CD4-positive, alpha-beta T cell treated with Interleukin-4 for 4 hours (primary cell): ENCODE data around the gene SEC61A2.

Experiments used
- DNase-seq: peaks from one replicate; pipeline ENCODE4 v3.0.0-alpha.2; 2020

The SEC61A2 gene

DNA sequence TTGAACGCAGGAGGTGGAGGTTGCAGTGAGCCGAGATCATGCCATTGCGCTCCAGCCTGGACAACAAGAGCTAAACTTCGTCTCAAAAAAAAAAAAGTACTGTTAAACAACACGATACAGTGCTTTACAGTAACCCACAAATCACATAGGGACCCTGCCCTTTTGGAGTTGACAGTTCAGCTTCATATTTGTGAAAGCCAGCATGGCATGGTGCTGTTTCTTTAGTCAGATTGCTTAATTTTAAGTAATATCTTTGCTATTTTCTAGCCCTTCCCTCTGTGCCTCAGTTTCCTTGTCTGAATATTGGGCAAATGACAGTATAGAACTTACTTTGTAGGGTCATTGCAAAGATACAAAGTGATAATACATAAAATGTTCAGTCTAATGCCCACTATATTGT lies 71.4 kb downstream of the SEC61A2 start:
- no peak for DNase-seq

DNA sequence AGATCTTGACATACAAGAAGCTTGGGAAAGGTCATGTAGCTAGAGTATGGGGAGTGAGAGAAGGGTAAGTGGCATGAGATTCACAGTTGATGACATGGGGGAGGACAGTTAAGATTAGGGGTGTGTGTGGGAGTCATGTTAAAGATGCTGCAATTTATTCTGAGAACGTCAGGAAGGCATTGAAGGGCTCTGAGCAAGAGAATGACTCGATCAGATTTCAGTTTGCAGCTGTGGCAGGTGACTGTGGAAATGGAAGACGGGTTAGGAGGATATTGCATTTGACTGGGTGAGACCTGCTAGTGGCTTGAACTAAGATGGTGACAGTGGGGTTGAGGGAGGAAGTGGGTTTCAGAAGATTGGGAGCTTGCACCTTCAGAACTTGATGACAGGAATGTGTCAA lies 72.1 kb downstream of the SEC61A2 start:
- no peak for DNase-seq

DNA sequence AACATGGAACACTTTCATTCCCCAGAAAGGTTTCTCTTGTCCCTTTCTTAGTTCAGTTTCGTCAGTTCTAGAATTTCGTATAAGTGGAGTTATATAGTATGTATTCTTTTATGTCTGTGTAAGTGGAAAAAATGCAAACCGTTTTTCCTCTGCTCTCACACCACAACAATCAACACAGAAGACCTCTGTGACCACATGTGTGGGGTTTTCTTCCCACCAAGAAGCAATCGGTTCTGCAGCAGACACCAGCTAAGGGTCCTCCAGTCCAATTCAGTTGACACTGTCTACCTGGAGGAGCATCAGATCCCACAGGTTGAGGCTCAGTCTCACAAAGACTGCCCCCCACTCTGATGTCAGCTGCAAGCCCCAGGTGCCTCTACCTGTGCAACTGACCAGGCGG lies 72.7 kb downstream of the SEC61A2 start:
- no peak for DNase-seq

DNA sequence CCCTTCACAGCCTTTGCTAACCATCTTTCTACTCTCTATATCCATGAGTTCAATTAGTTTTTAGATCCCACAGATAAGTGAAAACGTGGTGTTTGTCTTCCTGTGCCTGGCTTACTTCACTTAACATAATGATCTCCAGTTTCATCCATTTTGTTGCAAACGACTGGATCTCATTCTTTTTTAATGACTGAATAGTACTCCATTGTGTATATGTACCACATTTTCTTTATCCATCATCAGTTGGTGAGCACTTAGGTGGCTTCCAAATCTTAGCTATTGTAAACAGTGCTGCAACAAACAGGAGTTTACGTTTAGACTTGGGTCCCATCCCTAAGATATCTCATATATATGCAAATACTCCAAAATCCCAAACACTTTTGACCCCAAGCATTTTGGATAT lies 75.6 kb downstream of the SEC61A2 start:
- DNase-seq = no peak

DNA sequence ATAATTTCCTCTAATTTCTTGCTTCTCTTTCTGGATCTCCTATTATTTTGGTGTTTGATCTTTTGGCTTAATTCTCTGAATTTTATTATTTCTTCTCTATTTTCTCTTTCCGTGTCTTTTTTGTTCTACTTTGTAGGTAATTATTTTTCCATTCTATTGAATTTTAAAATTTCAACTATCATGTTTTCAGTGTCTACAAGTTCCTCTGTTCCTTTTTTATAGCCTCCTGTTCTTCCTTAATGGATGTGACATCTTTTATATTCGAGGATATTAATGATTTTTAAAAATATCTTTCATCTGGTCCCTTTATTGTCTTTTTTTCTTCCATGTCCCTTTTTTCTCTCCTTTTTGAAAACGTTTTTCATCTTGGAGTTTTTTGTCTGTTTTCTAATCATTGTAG lies 77.6 kb downstream of the SEC61A2 start:
- DNase-seq = no peak

DNA sequence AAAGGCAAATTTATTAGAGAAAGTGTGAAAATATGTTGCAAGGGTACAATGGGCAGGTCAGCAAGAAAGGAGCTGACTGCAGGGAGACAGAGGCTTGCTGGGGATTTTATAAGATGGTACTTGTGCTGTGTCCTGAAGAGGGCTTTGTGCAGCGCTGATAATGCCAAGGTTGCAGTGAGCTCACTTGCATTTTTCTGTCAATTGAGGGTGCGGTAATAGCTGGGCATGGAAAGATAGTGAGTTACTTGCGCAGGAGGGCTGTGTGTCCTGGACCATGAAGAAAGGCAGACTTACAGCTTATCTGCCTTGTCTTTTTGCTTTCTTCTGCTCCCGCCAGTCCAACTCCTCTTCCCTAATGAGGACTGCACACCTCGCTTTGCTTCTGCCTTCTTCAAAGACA lies 79.0 kb downstream of the SEC61A2 start:
- no peak for DNase-seq

DNA sequence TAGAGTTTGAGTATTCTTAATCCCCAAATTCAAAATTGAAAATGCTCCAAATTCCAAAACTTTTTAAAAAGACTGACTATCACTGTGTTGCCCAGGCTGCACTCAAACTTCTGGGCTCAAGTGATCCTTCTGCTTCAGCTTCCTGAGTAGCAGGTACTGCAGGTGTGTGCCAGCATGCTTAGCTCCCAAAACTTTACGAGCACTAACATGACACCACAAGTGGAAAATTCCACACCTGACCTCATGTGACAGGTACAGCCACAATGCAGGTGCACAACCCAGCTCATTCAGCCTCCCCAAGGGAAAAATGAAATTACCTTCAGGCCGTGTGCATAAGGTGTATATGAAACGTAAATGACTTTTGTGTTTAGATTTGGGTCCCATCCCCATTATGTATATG lies 83.0 kb downstream of the SEC61A2 start:
- no peak for DNase-seq

DNA sequence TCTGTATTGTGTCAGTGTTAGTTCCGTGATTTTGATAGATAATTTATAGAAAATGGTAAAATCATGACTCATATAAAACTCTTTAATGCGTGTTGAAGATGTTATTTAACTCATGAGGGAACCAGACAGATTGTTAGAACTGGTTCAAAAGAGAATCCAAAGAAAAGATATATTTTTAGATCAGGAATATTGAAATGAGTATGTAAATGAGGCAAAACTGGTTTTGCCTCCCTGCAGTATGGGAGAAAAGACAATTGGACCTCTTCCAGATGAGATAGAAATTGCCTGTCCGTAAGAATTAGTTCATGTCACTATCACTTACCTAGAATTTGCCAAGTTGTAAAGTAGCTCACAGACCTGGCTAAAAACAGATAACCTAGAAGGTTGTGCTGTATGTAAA lies 84.1 kb downstream of the SEC61A2 start:
- DNase-seq = no peak

DNA sequence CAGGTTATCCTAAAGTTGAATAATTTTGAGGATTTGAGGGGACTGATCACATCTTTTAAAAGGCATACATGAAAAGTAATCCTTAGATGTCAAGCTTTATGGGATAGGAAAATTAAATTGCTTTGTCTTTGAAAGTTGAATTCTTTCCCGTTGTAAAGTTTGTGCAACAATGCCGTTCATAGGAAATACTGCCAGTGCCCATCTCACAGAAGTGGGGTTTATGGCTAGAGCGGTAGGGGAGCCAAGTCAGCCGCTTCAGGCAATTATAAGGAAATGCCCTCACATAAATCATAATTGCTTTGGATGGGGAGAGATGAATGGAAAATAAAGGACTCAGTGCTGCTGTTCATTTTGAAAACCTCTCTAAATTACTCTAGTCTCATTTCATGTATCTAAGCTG lies 84.6 kb downstream of the SEC61A2 start:
- DNase-seq = no peak

DNA sequence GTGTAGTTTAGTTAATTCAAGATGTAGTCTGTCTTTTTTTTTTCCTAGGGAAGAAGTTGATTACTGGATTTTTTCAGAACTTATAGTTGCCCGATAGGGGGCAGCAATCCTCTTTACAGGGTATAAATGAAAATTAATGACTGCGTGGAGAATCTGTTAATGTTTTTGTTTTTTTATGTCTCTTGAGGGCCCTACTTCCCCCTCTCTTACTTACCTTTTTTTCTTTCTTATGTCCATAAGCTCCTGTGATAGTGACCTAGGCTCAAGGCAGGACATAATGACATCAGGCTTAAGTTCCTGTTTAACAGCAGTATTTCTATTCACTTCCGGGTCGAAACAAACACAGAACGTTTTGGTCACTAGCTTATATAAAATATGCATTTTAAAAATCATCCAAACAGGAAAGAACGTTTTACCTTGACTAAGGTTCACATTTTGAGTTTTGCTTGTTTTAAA lies 85.3 kb downstream of the SEC61A2 start:
- peak; percentile 50 for DNase-seq
